H1 (cell line): ENCODE results near the gene ASCC1. TPM values are rescaled to one million over a fixed set of nuclear protein-coding genes. Genes with fewer than 3 reads are reported as not detected.
A peak's percentile ranks its signal among the peaks of the same experiment; 100 is the strongest.

Source experiments
- CTCF ChIA-PET: fragments of 300-600 bp; sonication (Branson Sonifier 250); formaldehyde crosslinking; loops from one replicate; lab custom pipeline; 2021; ENCODE audit not compliant: partially characterized antibody; lab: Charles Lee
- POLR2A ChIA-PET: fragments of 300-600 bp; sonication (Branson Sonifier 250); formaldehyde crosslinking; loops from one replicate; lab custom pipeline; 2021; ENCODE audit warnings: inconsistent platforms; ENCODE audit not compliant: partially characterized antibody; lab: Charles Lee
- DNase-seq, 2 experiments: peaks; one replicate each; pipeline versions ENCODE4 v3.0.0 to v3.0.0-alpha.2; 2010 to 2022; ENCODE audit warnings: low spot score in 2 of 2, low read depth in 1 of 2, mixed read lengths in 1 of 2
- FAIRE-seq: peaks from 2 replicates; lab custom pipeline; 2011; peaks lifted over from hg19 to GRCh38; lab: Jason Lieb, UNC
- H2AFZ ChIP-seq: 2 replicates; pipeline ENCODE4 v1.8.1; 2012; ENCODE audit warnings: low read length, inconsistent platforms
- H2AK5ac ChIP-seq: 2 replicates; pipeline ENCODE4 v1.6.1; 2013; ENCODE audit warnings: low read depth, low read length
- H2BK120ac ChIP-seq: replicated peaks from 2 replicates; pipeline ENCODE3; 2013; ENCODE audit warnings: low read depth, low read length, inconsistent platforms
- H2BK12ac ChIP-seq: 2 replicates; pipeline ENCODE4 v1.6.1; 2013; ENCODE audit warnings: low read depth, low read length
- H2BK15ac ChIP-seq: 2 replicates; pipeline ENCODE4 v1.6.1; 2013; ENCODE audit warnings: low read length
- H2BK20ac ChIP-seq: 2 replicates; pipeline ENCODE4 v1.6.1; 2013; ENCODE audit warnings: low read length
- H2BK5ac ChIP-seq: 2 replicates; pipeline ENCODE4 v1.6.1; 2013; ENCODE audit warnings: low read depth, low read length
- H3K14ac ChIP-seq: 2 replicates; pipeline ENCODE4 v1.6.1; 2013; ENCODE audit warnings: inconsistent platforms; ENCODE audit not compliant: insufficient read length
- H3K18ac ChIP-seq: 2 replicates; pipeline ENCODE4 v1.6.1; 2013; ENCODE audit warnings: low read length; ENCODE audit errors: extremely low read depth
- H3K23ac ChIP-seq: 2 replicates; pipeline ENCODE4 v1.6.1; 2013; ENCODE audit warnings: inconsistent platforms; ENCODE audit not compliant: insufficient read length
- H3K23me2 ChIP-seq: 2 replicates; pipeline ENCODE4 v1.6.1; 2013; ENCODE audit warnings: low read depth, low read length
- H3K27ac ChIP-seq: 2 replicates; pipeline ENCODE4 v1.6.1; 2011; ENCODE audit warnings: low read depth, low read length, inconsistent platforms
- H3K27me3 ChIP-seq, 4 experiments: replicated peaks in 1 of 4; 1 replicate in 1 of 4; 2 replicates in 3 of 4; pipeline versions ENCODE4 v1.6.1 to v1.8.1; 2011 to 2013; ENCODE audit warnings: low read length in 3 of 4, mild to moderate bottlenecking in 3 of 4, inconsistent platforms in 2 of 4, mixed read lengths in 2 of 4, moderate library complexity in 1 of 4; ENCODE audit not compliant: control insufficient read depth in 3 of 4, insufficient read depth in 3 of 4; ENCODE audit errors: extremely low read depth in 1 of 4
- H3K36me3 ChIP-seq, 4 experiments: 2 replicates each; pipeline versions ENCODE4 v1.6.1 to v1.8.1; 2011 to 2013; ENCODE audit warnings: mild to moderate bottlenecking in 4 of 4, low read length in 3 of 4, moderate library complexity in 2 of 4, control low read depth in 1 of 4, inconsistent platforms in 1 of 4; ENCODE audit not compliant: insufficient read depth in 4 of 4, control insufficient read depth in 2 of 4
- H3K4ac ChIP-seq: replicated peaks from 2 replicates; pipeline ENCODE3; 2013; ENCODE audit warnings: low read length, low read depth, mixed read lengths, inconsistent platforms; ENCODE audit not compliant: insufficient read length
- H3K4me1 ChIP-seq, 4 experiments: replicated peaks in 1 of 4; 1 replicate in 1 of 4; 2 replicates in 3 of 4; pipeline versions ENCODE4 v1.6.1 to v1.8.1; 2011 to 2013; ENCODE audit warnings: low read length in 3 of 4, inconsistent platforms in 2 of 4, mixed read lengths in 1 of 4; ENCODE audit not compliant: insufficient read depth in 4 of 4, control insufficient read depth in 3 of 4
- H3K4me2 ChIP-seq, 2 experiments: 2 replicates each; pipeline versions ENCODE4 v1.6.1 to v1.8.1; 2011 to 2013; ENCODE audit warnings: low read depth in 2 of 2, low read length in 2 of 2, control low read depth in 1 of 2, inconsistent platforms in 1 of 2, mild to moderate bottlenecking in 1 of 2; ENCODE audit not compliant: insufficient read depth in 1 of 2
- H3K4me3 ChIP-seq, 4 experiments: fragments of 200-600, 300-600 bp in 1 of 4; sonication (generic), shearing (Covaris generic), sonication (Bioruptor Twin) in 1 of 4; 2 replicates each; pipeline versions ENCODE4 v1.5.1 to v1.8.1; 2011 to 2016; ENCODE audit warnings: low read length in 4 of 4, low read depth in 3 of 4, control low read depth in 2 of 4, inconsistent platforms in 2 of 4, mild to moderate bottlenecking in 2 of 4, mixed read lengths in 1 of 4, moderate library complexity in 1 of 4; ENCODE audit not compliant: insufficient read depth in 2 of 4; ENCODE audit errors: extremely low read depth in 1 of 4
- H3K56ac ChIP-seq: replicated peaks from 2 replicates; pipeline ENCODE3; 2013; ENCODE audit warnings: low read depth, mild to moderate bottlenecking, mixed read lengths, low read length, inconsistent platforms; ENCODE audit not compliant: insufficient read length
- H3K79me1 ChIP-seq: 2 replicates; pipeline ENCODE4 v1.6.1; 2013; ENCODE audit warnings: low read depth, low read length, control low read depth
- H3K79me2 ChIP-seq, 2 experiments: 2 replicates each; pipeline versions ENCODE4 v1.6.1 to v1.8.1; 2012 to 2013; ENCODE audit warnings: low read length in 2 of 2, mild to moderate bottlenecking in 2 of 2, inconsistent platforms in 1 of 2; ENCODE audit not compliant: insufficient read depth in 2 of 2, control insufficient read depth in 1 of 2
- H3K9ac ChIP-seq, 4 experiments: replicated peaks in 1 of 4; 1 replicate in 1 of 4; 2 replicates in 3 of 4; pipeline versions ENCODE4 v1.6.1 to v1.8.1; 2011 to 2013; ENCODE audit warnings: low read depth in 3 of 4, low read length in 3 of 4, control low read depth in 2 of 4, mild to moderate bottlenecking in 2 of 4, moderate library complexity in 2 of 4, inconsistent platforms in 1 of 4; ENCODE audit errors: extremely low read depth in 1 of 4
- H3K9me3 ChIP-seq, 2 experiments: 2 replicates each; pipeline versions ENCODE4 v1.6.1 to v1.8.1; 2012 to 2013; ENCODE audit warnings: mild to moderate bottlenecking in 2 of 2, moderate library complexity in 2 of 2, control low read depth in 1 of 2, inconsistent platforms in 1 of 2, low read depth in 1 of 2, low read length in 1 of 2, mixed read lengths in 1 of 2; ENCODE audit not compliant: insufficient read depth in 2 of 2
- H4K20me1 ChIP-seq, 2 experiments: replicated peaks in 1 of 2; 2 replicates each; pipeline versions ENCODE3 to v1.8.1; 2011 to 2013; ENCODE audit warnings: inconsistent platforms in 2 of 2, low read length in 2 of 2, mild to moderate bottlenecking in 1 of 2; ENCODE audit not compliant: insufficient read depth in 2 of 2, control insufficient read depth in 1 of 2
- H4K5ac ChIP-seq: 2 replicates; pipeline ENCODE4 v1.6.1; 2013; ENCODE audit warnings: low read length, low read depth, mixed read lengths, inconsistent platforms; ENCODE audit not compliant: insufficient read length
- H4K8ac ChIP-seq: 2 replicates; pipeline ENCODE4 v1.8.0; 2013; ENCODE audit warnings: mild to moderate bottlenecking, moderate library complexity, low read length, inconsistent platforms; ENCODE audit not compliant: insufficient read depth; ENCODE audit errors: extremely low read depth
- H4K91ac ChIP-seq: replicated peaks from 2 replicates; pipeline ENCODE3; 2013; ENCODE audit warnings: low read length, mixed read lengths, inconsistent platforms; ENCODE audit not compliant: insufficient read length
- polyA plus RNA-seq, 7 experiments: library from polyadenylated mRNA; depleted of rRNA in 3 of 7; stranded (reverse) in 5 of 7; unstranded in 2 of 7; fragments of >200 nt in 5 of 7; fragments of 200-250 nt in 2 of 7; gene quantifications; 1 replicate in 5 of 7; 2 replicates in 1 of 7; 4 replicates in 1 of 7; pipeline versions ENCODE4 v1.2.1 to v1.2.3, GENCODE V29; 2011 to 2013; ENCODE audit warnings: missing spikeins in 2 of 7, mixed read lengths in 2 of 7
- total RNA-seq: library from RNA; stranded (reverse); fragmentation: NEBNext Ultra II Directional; extraction: Animal tissue kit (Norgen Biotek cat#: 25700); gene quantifications from 2 replicates; pipeline ENCODE4 v1.2.1, GENCODE V29; 2021

The ASCC1 gene
- total and polyA plus RNA-seq, 2 of the 8 experiments (the other 6 are each of a cell fraction or from before 2014, with no cell fraction given): 25.6 to 35.8 TPM

DNA sequence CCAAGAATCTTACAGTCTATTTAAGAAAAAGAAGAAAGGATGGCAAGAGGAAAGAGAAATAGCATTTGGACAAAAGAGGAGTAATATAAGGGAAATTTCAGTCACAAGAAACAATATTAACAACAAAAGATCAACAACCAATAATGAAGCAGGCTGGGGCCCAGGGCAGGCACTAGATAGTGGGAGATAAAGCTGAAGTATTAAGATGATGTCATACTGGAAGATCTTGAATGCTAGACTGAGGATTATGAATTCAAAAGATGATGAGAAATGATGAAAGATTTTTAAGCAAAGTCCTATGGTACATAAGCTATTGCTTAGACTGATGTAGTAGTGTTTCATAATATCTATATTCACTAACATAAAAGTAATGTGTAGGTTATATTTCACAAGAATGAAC, 75.9 kb downstream of the ASCC1 start:
- Histone ChIP-seq H3K23me2 (no peaks in the 10 kb centered on the region), H3K18ac (no peak overlapping the region), H2BK120ac (no peak overlapping the region), H3K23ac (no peak overlapping the region), H3K4me3 (no peak overlapping the region), H2AFZ (no peak overlapping the region), H2BK5ac (no peak overlapping the region), H3K4me2 (0 out of 4 replicates have a peak overlapping the region, but pooled peaks of 1 of the 2 experiments have one; percentile 11), H2BK15ac (no peak overlapping the region), H4K20me1 (no peaks in the 10 kb centered on the region), H2BK20ac (no peak overlapping the region), H3K79me2 (no peaks in the 10 kb centered on the region), H2BK12ac (no peak overlapping the region; the same call in 1 of the 2 replicates), H4K5ac (no peak overlapping the region), H2AK5ac (no peak overlapping the region), H3K27me3 (no peaks in the 10 kb centered on the region), H3K27ac (no peak overlapping the region), H3K79me1 (no peaks in the 10 kb centered on the region), H3K9me3 (peaks cover 0 to 3% of the 10 kb centered on the region in 2 experiments; a peak in 1 of 4 replicates), H3K36me3 (no peaks in the 10 kb centered on the region), H3K4me1 (peaks cover 0 to 11% (median 3%) of the 10 kb centered on the region in 4 experiments; a peak in 4 of 7 replicates), H3K9ac (no peak overlapping the region), H3K4ac (no peak overlapping the region), H4K8ac (no peak overlapping the region), H3K14ac (no peak overlapping the region), H3K56ac (no peak overlapping the region), H4K91ac (no peak overlapping the region)
- DNase-seq (no peak), FAIRE-seq (no peak)
- CTCF ChIA-PET: interaction anchor here (0.8 to 8.7 kb wide), 3 partner anchors 13 to 82 kb away, joined by 3 to 51 read pairs (median 4); no protein-coding TSS in a partner anchor
- POLR2A ChIA-PET: interaction anchor here (1.1 to 1.6 kb wide), 4 partner anchors 13 to 133 kb away, joined by 3 to 9 read pairs (median 5); partner anchors contain the start of genes ASCC1 and DDIT4
